Activated CD4-positive, CD25-positive, alpha-beta regulatory T cell treated with anti-CD3 and anti-CD28 coated beads, Interleukin-2, amount 50 U/mL, for 72 hours (primary cell): Measurements from ENCODE around the gene PLIN4.

Experiments
- DNase-seq: peaks from one replicate; pipeline ENCODE4 v3.0.0; 2021

Gene PLIN4

DNA sequence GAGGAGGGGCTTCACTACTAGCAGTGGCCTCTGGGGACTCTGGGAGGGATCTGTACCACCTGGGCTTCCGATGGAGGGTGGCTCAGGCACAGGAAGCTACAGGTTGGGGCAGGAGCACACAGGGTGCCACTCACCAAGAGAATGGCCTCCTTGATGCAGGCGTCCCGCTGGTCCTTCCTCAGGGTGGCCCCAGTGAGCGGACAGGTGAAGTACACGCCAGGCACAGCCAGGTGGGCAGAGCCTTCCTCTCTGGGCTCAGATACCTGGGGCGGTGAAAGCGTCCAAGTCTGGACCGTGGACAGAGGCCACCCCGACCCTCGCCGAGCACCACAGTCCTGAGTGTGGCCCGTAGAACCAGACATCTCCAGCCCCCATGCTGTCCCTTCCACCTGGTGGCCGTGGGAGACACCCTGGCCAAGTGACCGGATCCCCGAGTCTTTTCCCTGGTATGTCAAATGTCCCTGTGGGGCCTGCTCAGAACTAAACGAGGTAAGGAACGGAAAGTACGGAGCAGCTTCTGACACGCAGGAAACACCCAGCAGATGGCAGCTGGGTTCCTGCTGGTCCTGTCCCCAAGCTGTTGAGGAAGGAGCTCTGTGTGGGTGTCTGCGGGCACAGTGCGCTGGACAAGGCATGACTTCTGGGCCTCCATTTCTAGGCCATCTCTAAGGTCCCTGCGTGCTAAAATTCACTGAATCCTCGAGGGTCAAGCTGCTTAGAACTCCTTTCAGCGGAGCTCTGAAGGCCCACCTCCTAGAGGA, 65.9 kb downstream of the PLIN4 start:
- DNase-seq, result no peak
